MM.1S (cell line): ENCODE measurements around the gene TOMM6.

Source experiments
- CTCF ChIP-seq: fragments of 300-600 bp; sonication (generic); IDR thresholded peaks from 2 replicates; pipeline ENCODE4 v1.5.1; 2016; ENCODE audit warnings: antibody characterized with exemption, low read length, mixed read lengths
- EZH2 ChIP-seq: fragments of 300-600 bp; sonication (generic); optimal IDR thresholded peaks from 2 replicates; pipeline ENCODE3; 2017; ENCODE audit warnings: low read depth, mild to moderate bottlenecking, antibody characterized with exemption, low read length, mixed read lengths

GRCh38 chr6:41784581-41785171 lies 2.8 kb upstream of the TOMM6 start:
- no peak for TF ChIP-seq CTCF
- no peak for TF ChIP-seq EZH2
